Brain microvascular endothelial cell (primary cell): ENCODE results near the gene TBX6.

ENCODE experiments used
- DNase-seq: peaks from one replicate; pipeline ENCODE4 v3.0.0-alpha.2; 2020
- H3K27ac ChIP-seq: fragments of 250-450 bp; sonication (Bioruptor Pico); 2 replicates; pipeline ENCODE4 v1.5.1; 2020; ENCODE audit warnings: mild to moderate bottlenecking, moderate library complexity
- H3K27me3 ChIP-seq: fragments of 250-450 bp; sonication (Bioruptor Pico); replicated peaks from 2 replicates; pipeline ENCODE4 v1.5.1; 2020; ENCODE audit warnings: mild to moderate bottlenecking
- H3K36me3 ChIP-seq: fragments of 250-450 bp; sonication (Bioruptor Pico); replicated peaks from 2 replicates; pipeline ENCODE4 v1.5.1; 2020; ENCODE audit warnings: mild to moderate bottlenecking
- H3K4me3 ChIP-seq: 2 replicates; pipeline ENCODE4 v1.5.1; 2011; ENCODE audit warnings: low read depth, mild to moderate bottlenecking, control low read depth, low read length, moderate library complexity
- in situ Hi-C: cut with HindIII; loops from 2 replicates; pipeline ENCODE4 v1.10.0; 2017; ENCODE audit warnings: low sequenced_read_pairs, low pct_ligation_motif_present
- TF ChIP-seq, protein P1 (sequence below): IDR thresholded peaks from 2 replicates; pipeline ENCODE4 v1.5.1; 2011; ENCODE audit warnings: low read depth, mild to moderate bottlenecking, moderate library complexity, low read length, control low read depth, inconsistent platforms; ENCODE audit errors: missing control alignments

The TBX6 gene

DNA sequence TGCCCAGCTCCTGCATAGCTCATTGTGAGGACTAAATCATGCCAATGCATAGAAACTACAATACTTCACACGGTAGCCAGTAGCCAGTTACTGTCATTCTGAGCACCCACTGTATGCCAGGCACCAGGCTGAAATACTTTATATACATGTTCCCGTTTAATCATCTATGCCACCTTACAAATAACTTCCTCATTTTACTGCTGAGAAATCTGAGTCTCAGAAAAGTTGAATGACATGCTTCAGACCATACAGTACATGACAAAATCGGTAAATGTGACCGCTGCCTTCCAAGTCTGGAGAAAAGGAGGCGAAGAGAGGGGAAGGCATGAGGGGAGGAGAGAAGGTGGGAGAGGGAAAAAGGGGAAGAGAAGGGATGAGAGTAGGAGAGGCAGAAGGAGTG, 51.5 kb downstream of the TBX6 start:
- Histone ChIP-seq H3K36me3 (no peaks in the 10 kb centered on the region), H3K27me3 (no peaks in the 10 kb centered on the region), H3K4me3 (no peak overlapping the region), H3K27ac (no peak overlapping the region)
- in situ Hi-C loops = no loop called here
- TF ChIP-seq, protein P1, sequence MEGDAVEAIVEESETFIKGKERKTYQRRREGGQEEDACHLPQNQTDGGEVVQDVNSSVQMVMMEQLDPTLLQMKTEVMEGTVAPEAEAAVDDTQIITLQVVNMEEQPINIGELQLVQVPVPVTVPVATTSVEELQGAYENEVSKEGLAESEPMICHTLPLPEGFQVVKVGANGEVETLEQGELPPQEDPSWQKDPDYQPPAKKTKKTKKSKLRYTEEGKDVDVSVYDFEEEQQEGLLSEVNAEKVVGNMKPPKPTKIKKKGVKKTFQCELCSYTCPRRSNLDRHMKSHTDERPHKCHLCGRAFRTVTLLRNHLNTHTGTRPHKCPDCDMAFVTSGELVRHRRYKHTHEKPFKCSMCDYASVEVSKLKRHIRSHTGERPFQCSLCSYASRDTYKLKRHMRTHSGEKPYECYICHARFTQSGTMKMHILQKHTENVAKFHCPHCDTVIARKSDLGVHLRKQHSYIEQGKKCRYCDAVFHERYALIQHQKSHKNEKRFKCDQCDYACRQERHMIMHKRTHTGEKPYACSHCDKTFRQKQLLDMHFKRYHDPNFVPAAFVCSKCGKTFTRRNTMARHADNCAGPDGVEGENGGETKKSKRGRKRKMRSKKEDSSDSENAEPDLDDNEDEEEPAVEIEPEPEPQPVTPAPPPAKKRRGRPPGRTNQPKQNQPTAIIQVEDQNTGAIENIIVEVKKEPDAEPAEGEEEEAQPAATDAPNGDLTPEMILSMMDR = no peak
- DNase-seq = no peak
